ENCODE data around the gene SNU13.
"Not testable (repeated sequence)": the region's sequence is repeated elsewhere in the genome, so short reads cannot be mapped to it uniquely, and the experiment has no call there.

Gene SNU13

DNA sequence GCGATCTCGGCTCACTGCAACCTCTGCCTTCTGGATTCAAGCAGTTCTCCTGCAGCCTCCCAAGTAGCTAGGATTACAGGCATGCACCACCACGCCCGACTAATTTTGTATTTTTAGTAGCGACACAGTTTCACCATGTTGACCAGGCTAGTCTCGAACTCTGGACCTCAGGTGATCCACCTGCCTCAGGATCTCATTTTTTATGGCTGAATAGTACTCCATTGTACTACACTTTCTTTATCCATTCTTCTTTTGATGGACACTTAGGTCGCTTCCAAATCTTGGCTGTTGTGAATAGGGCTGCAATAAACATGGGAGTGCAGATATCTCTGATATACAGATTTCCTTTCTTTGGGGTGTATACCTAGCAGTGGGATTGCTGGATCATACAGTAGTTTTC, 46.8 kb downstream of the SNU13 start:
- DNase-seq (ENCODE audit: low read depth) = no peak

DNA sequence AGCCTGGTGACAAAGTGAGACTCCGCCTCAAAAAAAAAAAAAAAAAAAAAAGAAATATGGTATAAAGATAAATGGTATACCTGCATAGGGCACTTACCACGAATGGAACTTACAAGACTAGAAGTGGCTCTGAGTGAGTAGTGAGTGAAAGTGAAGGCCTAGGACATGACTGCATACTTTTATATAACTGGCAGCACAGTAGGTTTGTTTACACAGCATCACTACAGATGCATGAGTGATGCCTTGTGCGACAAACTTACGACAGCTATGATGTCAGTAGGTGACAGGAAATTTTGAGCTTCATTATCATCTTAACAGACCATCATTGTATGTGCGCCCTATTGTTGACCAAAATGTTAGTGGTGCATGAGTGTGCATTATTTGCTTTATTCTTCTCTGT, 49.9 kb downstream of the SNU13 start:
- DNase-seq (ENCODE audit: low read depth) = no peak

DNA sequence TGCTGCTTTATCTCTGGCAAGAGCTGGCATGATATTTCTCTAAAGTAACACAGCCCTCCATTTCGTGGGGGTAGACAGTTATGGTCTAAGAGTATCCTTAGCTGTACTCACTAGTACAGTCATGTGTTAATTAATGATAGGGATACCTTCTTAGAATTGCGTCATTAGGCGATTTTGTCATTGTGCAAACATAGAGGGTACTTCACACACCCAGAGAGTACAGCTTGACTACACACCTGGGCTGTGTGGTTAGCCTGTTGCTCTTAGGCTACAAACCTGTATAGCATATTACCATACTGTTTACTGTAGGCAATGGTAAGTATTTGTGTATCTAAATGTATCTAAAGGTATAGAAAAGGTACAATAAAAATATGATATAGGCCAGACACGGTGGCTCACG, 50.5 kb downstream of the SNU13 start:
- no peak for DNase-seq (ENCODE audit: low read depth)

DNA sequence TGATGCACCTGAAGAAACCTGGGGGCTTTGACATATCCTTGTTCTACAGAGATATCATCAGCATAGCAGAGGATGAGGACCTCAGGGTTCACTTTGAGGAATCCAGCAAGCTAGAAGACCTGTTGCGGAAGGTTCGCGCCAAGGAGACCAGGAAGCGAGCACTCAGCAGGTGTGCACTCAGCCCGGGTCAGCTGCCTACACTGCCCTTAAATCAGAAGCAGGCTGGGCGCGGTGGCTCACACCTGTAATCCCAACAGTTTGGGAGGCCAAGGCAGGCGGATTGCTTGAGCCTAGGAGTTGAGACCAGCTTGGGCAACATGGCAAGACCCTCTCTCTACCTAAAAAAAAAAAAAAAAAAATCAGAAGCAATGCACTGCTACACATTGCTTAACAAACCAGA, 51.0 kb downstream of the SNU13 start:
- not testable (repeated sequence) for DNase-seq (ENCODE audit: low read depth)

DNA sequence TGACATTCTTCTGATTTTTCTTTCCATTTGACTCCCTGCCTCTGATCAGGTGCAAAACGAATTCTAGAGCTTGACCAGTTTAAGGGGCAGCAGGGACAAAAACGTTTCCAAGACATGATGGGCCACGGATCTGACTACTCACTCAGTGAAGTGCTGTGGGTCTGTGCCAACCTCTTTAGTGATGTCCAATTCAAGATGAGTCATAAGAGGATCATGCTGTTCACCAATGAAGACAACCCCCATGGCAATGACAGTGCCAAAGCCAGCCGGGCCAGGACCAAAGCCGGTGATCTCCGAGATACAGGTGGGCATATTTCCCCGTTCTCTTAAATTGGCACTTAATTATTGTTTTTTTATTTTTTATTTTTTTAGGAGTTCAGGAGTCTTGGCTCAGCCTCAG, 52.2 kb downstream of the SNU13 start:
- no peak for DNase-seq (ENCODE audit: low read depth)

DNA sequence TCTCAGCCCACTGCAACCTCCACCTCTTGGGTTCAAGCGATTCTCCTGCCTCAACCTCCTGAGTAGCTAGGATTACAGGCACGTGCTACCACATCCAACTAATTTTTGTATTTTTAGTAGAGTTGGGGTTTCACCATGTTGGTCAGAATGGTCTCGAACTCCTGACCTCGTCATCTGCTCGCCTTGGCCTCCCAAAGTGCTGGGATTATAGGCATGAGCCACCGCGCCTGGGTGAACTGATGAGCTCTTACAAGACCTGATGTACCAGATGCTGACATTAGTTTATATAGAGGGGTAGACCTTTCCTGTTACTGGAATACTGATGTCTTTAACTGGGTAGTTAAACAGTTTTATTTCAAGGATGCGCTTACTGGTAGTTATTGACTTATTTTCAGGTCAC, 54.1 kb downstream of the SNU13 start:
- not testable (repeated sequence) for DNase-seq (ENCODE audit: low read depth)

DNA sequence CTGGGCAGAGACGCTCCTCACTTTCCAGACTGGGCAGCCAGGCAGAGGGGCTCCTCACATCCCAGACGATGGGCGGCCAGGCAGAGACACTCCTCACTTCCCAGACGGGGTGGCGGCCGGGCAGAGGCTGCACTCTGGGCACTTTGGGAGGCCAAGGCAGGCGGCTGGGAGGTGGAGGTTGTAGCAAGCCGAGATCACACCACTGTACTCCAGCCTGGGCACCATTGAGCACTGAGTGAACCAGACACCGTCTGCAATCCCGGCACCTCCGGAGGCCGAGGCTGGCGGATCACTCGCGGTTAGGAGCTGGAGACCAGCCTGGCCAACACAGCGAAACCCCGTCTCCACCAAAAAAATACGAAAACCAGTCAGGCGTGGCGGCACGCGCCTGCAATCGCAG, 57.1 kb downstream of the SNU13 start:
- DNase-seq (ENCODE audit: low read depth) = not testable (repeated sequence)

DNA sequence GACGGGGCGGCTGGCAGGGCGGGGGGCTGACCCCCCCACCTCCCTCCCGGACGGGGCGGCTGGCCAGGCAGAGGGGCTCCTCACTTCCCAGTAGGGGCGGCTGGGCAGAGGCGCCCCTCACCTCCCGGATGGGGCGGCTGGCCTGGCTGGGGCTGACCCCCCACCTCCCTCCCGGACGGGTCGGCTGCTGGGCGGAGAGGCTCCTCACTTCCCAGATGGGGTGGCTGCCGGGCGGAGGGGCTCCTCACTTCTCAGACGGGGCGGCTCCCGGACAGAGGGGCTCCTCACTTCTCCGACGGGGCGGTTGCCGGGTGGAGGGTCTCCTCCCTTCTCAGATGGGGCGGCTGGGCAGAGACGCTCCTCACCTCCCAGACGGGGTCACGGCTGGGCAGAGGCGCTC, 57.6 kb downstream of the SNU13 start:
- DNase-seq (ENCODE audit: low read depth) = not testable (repeated sequence)

DNA sequence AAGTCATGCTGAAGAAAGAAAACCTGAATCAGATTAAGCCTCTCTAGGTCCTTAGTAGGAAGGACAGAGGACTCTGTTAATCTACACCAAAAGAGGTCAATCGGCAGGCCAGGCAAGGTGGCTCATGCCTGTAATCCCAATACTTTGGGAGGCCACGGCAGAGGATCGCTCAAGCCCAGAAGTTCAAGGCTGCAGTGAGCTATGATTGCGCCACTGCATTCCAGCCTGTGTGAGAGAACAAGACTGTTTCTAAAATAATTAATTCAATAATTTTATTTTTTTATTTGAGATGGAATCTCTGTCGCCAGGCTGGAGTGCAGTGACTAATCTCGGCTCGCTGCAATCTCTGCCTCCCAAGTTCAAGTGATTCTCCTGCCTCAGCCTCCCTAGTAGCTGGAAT, 63.1 kb downstream of the SNU13 start:
- no peak for DNase-seq (ENCODE audit: low read depth)

Data from activated gamma-delta T cell treated with anti-CD3 and anti-CD28 coated beads, Interleukin-2, amount 50 U/mL, for 16 hours (primary cell).